ENCODE results near the gene EGR2. TPM values are rescaled to one million over a fixed set of nuclear protein-coding genes. Genes with fewer than 3 reads are reported as not detected.

EGR2 gene
- total and polyA plus RNA-seq, 10 of the 15 experiments (the other 5 are each of a cell fraction or from before 2014, with no cell fraction given), result 8.3 to 56.5 (median 16.2) TPM

- TF ChIP-seq HSF1 (IDR thresholded peaks at IDR 0.05; ENCODE audit: low read depth, low read length), result no peak
- TF ChIP-seq JUND (IDR thresholded peaks at IDR 0.05; ENCODE audit: low read depth, low read length), result 0 out of 2 replicates have a peak, but pooled peaks have one; percentile 21
- TF ChIP-seq TBL1XR1 (IDR thresholded peaks at IDR 0.05; ENCODE audit: low read depth, low read length), result peak; percentile 21; the same call in 1 of the 2 replicates
- no peak for TF ChIP-seq NRF1 (conservative IDR thresholded peaks at IDR 0.05; ENCODE audit: low read depth, low read length)
- TF ChIP-seq KDM1A (IDR thresholded peaks at IDR 0.05; ENCODE audit: borderline replicate concordance), result no peak
- no peak for TF ChIP-seq ZNF217 (IDR thresholded peaks at IDR 0.05)
- 0 out of 4 replicates have a peak, but pooled peaks have one; percentile 15 to 29 for TF ChIP-seq SRF (IDR thresholded peaks at IDR 0.05; ENCODE audit: low read depth in 2 of 2, low read length in 2 of 2)
- TF ChIP-seq IRF3 (IDR thresholded peaks at IDR 0.05), result no peak
- no peak for TF ChIP-seq WRNIP1 (IDR thresholded peaks at IDR 0.05; ENCODE audit: borderline replicate concordance, low read depth, low read length)
- no peak for TF ChIP-seq CBX3 (IDR thresholded peaks at IDR 0.05; ENCODE audit: borderline replicate concordance, low read depth)
- no peak for TF ChIP-seq POLR2A (IDR thresholded peaks at IDR 0.05; ENCODE audit: low read depth, low read length)
- 0 out of 2 replicates have a peak, but pooled peaks have one; percentile 46 for TF ChIP-seq FOXM1 (IDR thresholded peaks at IDR 0.05; ENCODE audit: low read depth, low read length)
- no peak for TF ChIP-seq STAT3 (IDR thresholded peaks at IDR 0.05; ENCODE audit: low read depth, low read length)
- no peak for TF ChIP-seq RELB (IDR thresholded peaks at IDR 0.05; ENCODE audit: low read depth)
- peak; percentile 19 for TF ChIP-seq DPF2 (IDR thresholded peaks at IDR 0.05)
- TF ChIP-seq EZH2 (IDR thresholded peaks at IDR 0.05; ENCODE audit: borderline replicate concordance, control insufficient read depth, low read depth, low read length), result no peak
- no peak for TF ChIP-seq MYB (IDR thresholded peaks at IDR 0.05; ENCODE audit: borderline replicate concordance, low read depth, low read length)
- no peak for TF ChIP-seq NFYB (IDR thresholded peaks at IDR 0.05; ENCODE audit: insufficient read depth, low read depth, low read length)
- TF ChIP-seq MTA2 (IDR thresholded peaks at IDR 0.05; ENCODE audit: low read depth), result no peak
- no peak for TF ChIP-seq CBFB (IDR thresholded peaks at IDR 0.05; ENCODE audit: low read depth)
- TF ChIP-seq NBN (IDR thresholded peaks at IDR 0.05), result no peak; the same call in 1 of the 2 replicates
- TF ChIP-seq CHD1 (IDR thresholded peaks at IDR 0.05; ENCODE audit: low read depth, low read length), result no peak
- peak; percentile 32; the same call in 1 of the 2 replicates for TF ChIP-seq PAX5 (IDR thresholded peaks at IDR 0.05; ENCODE audit: borderline replicate concordance, low read depth, low read length)
- no peak for TF ChIP-seq SREBF1 (IDR thresholded peaks at IDR 0.05; ENCODE audit: low read length)
- TF ChIP-seq POU2F2 (IDR thresholded peaks at IDR 0.05; ENCODE audit: borderline replicate concordance, low read depth, low read length), result no peak
- TF ChIP-seq RELA (IDR thresholded peaks at IDR 0.05; ENCODE audit: borderline replicate concordance, partially characterized antibody), result peak; percentile 18
- TF ChIP-seq ETV6 (conservative IDR thresholded peaks at IDR 0.05 in 1 of 2, IDR thresholded peaks at IDR 0.05 in 1 of 2; ENCODE audit: borderline replicate concordance in 1 of 2, low read depth in 1 of 2), result no peak
Observed at GRCh38 chr10:62817766-62818425, 1.7 kb upstream of the EGR2 start (continued).

All from GM12878 (cell line).